GM23338 (cell line): ENCODE results near the gene LMOD3. TPM values are rescaled to one million over a fixed set of nuclear protein-coding genes. Genes with fewer than 3 reads are reported as not detected.

Experiments
- ATAC-seq: fragments of 200-7000 bp; cut with Tn5 transposase; 3 replicates; pipeline ENCODE4 v1.9.1; 2020
- DNase-seq: peaks from one replicate; pipeline ENCODE4 v3.0.0-alpha.2; 2015; ENCODE audit warnings: low spot score
- H2AFZ ChIP-seq: fragments of 200-600 bp; sonication (generic); 2 replicates; pipeline ENCODE4 v1.8.0; 2016; ENCODE audit warnings: antibody characterized with exemption, mild to moderate bottlenecking, moderate library complexity
- H3F3A ChIP-seq: fragments of 200-600 bp; sonication (generic); replicated peaks from 2 replicates; pipeline ENCODE4 v1.8.0; 2017; ENCODE audit warnings: antibody characterized with exemption, mixed run types, low read depth
- H3K27ac ChIP-seq: fragments of 200-600 bp; sonication (generic); 2 replicates; pipeline ENCODE4 v1.6.1; 2016; ENCODE audit warnings: low read depth
- H3K27me3 ChIP-seq: fragments of 200-600 bp; sonication (generic); 2 replicates; pipeline ENCODE4 v1.8.0; 2016; ENCODE audit warnings: mild to moderate bottlenecking, mixed run types, moderate library complexity; ENCODE audit not compliant: insufficient read depth
- H3K36me3 ChIP-seq: fragments of 200-600 bp; sonication (generic); 2 replicates; pipeline ENCODE4 v1.8.0; 2016; ENCODE audit warnings: mild to moderate bottlenecking; ENCODE audit not compliant: insufficient read depth
- H3K4me1 ChIP-seq: fragments of 200-600 bp; sonication (generic); 2 replicates; pipeline ENCODE4 v1.8.0; 2016; ENCODE audit warnings: mild to moderate bottlenecking, moderate library complexity; ENCODE audit not compliant: insufficient read depth
- H3K4me2 ChIP-seq: fragments of 200-600 bp; sonication (generic); 2 replicates; pipeline ENCODE4 v1.7.1; 2017; ENCODE audit warnings: mixed run types
- H3K4me3 ChIP-seq: fragments of 200-600 bp; sonication (generic); 2 replicates; pipeline ENCODE4 v1.6.1; 2016; ENCODE audit warnings: mixed run types
- H3K79me2 ChIP-seq: fragments of 200-600 bp; sonication (generic); replicated peaks from 2 replicates; pipeline ENCODE4 v1.8.0; 2017; ENCODE audit warnings: mild to moderate bottlenecking; ENCODE audit not compliant: insufficient read depth
- H3K9me2 ChIP-seq: fragments of 200-600 bp; sonication (generic); 2 replicates; pipeline ENCODE4 v1.8.0; 2017; ENCODE audit not compliant: insufficient read depth
- H4K20me1 ChIP-seq: fragments of 200-600 bp; sonication (generic); replicated peaks from 2 replicates; pipeline ENCODE4 v1.8.0; 2017; ENCODE audit warnings: mild to moderate bottlenecking; ENCODE audit not compliant: insufficient read depth
- H3K27ac Mint-ChIP-seq: 2 replicates; pipeline ENCODE4 v1.8.0; 2020; ENCODE audit warnings: inconsistent platforms, mild to moderate bottlenecking, moderate library complexity, mixed read lengths
- H3K27me3 Mint-ChIP-seq: 3 replicates; pipeline ENCODE4 v1.8.0; 2022; ENCODE audit warnings: low read depth, mild to moderate bottlenecking, moderate library complexity, mixed read lengths, inconsistent platforms; ENCODE audit not compliant: insufficient read depth, poor library complexity
- H3K36me3 Mint-ChIP-seq: 3 replicates; pipeline ENCODE4 v1.8.0; 2021; ENCODE audit warnings: low read depth, mild to moderate bottlenecking, inconsistent platforms, moderate library complexity, mixed read lengths
- H3K4me1 Mint-ChIP-seq: 3 replicates; pipeline ENCODE4 v1.8.0; 2020; ENCODE audit warnings: mild to moderate bottlenecking, inconsistent platforms, mixed read lengths
- H3K4me3 Mint-ChIP-seq: 3 replicates; pipeline ENCODE4 v1.8.0; 2021; ENCODE audit warnings: moderate library complexity, mild to moderate bottlenecking, inconsistent platforms, mixed read lengths
- H3K9me3 Mint-ChIP-seq: 3 replicates; pipeline ENCODE4 v1.8.0; 2020; ENCODE audit warnings: moderate library complexity, mild to moderate bottlenecking, inconsistent platforms, mixed read lengths
- EZH2 ChIP-seq: fragments of 200-600 bp; sonication (generic); IDR thresholded peaks from one replicate; pipeline ENCODE4 v1.8.0; 2017; ENCODE audit warnings: antibody characterized with exemption, mild to moderate bottlenecking, low read depth; ENCODE audit not compliant: unreplicated experiment
- JUNB ChIP-seq: IDR thresholded peaks from one replicate; pipeline ENCODE4 v1.6.1; 2016; ENCODE audit warnings: antibody characterized with exemption; ENCODE audit not compliant: unreplicated experiment
- NANOG ChIP-seq: IDR thresholded peaks from 2 replicates; pipeline ENCODE4 v1.6.1; 2016; ENCODE audit warnings: antibody characterized with exemption, borderline replicate concordance
- REST ChIP-seq: IDR thresholded peaks from one replicate; pipeline ENCODE4 v1.6.1; 2018; ENCODE audit warnings: antibody characterized with exemption; ENCODE audit not compliant: unreplicated experiment
- STAT1 ChIP-seq: IDR thresholded peaks from one replicate; pipeline ENCODE4 v1.6.1; 2016; ENCODE audit warnings: antibody characterized with exemption; ENCODE audit not compliant: unreplicated experiment
- ZNF462 ChIP-seq: fragments of 250-450 bp; sonication (Bioruptor Pico); IDR thresholded peaks from 2 replicates; pipeline ENCODE4 v1.5.0; 2020; ENCODE audit warnings: mild to moderate bottlenecking, moderate library complexity
- polyA plus RNA-seq: library from polyadenylated mRNA; unstranded; fragments of >200 nt; fragmentation: Nextera tagmentation; extraction: Ambion mirVana; gene quantifications from 2 replicates; pipeline ENCODE4 v1.2.1, GENCODE V29; 2016
- total RNA-seq: library from RNA; depleted of rRNA; stranded (reverse); fragments of >200 nt; shearing (Covaris generic); gene quantifications from 2 replicates; pipeline ENCODE4 v1.2.3, GENCODE V29; 2014

LMOD3 gene
- total and polyA plus RNA-seq, 2 experiments from 2014 or later: 0.06 TPM; not detected in 1

- Mint-ChIP-seq H3K36me3 (no peaks in the 10 kb centered on the region), H3K9me3 (no peaks in the 10 kb centered on the region), H3K4me1 (peaks cover 2% of the 10 kb centered on the region; the same call in 2 of the 3 replicates), H3K27ac (no peak overlapping the region), H3K27me3 (no peaks in the 10 kb centered on the region), H3K4me3 (no peak overlapping the region)
- Histone ChIP-seq H3F3A (no peaks in the 10 kb centered on the region), H3K27me3 (no peaks in the 10 kb centered on the region), H3K79me2 (no peaks in the 10 kb centered on the region), H3K27ac (no peak overlapping the region), H4K20me1 (no peaks in the 10 kb centered on the region), H3K36me3 (no peaks in the 10 kb centered on the region), H2AFZ (no peak overlapping the region; the same call in 1 of the 2 replicates), H3K9me2 (no peaks in the 10 kb centered on the region), H3K4me2 (no peak overlapping the region), H3K4me1 (no peaks in the 10 kb centered on the region), H3K4me3 (no peak overlapping the region)
- ATAC-seq (no peak), DNase-seq (no peak)
- TF ChIP-seq REST (no peak), STAT1 (no peak), JUNB (no peak), NANOG (no peak), ZNF462 (CRISPR knock-in tag) (no peak), EZH2 (no peak)
Measured at GRCh38 chr3:69118555-69118954, 3.8 kb downstream of the LMOD3 start.
